ENCODE data around the gene SPAG6. TPM values are rescaled to one million over a fixed set of nuclear protein-coding genes. Genes with fewer than 3 reads are reported as not detected.
A peak's percentile ranks its signal among the peaks of the same experiment; 100 is the strongest.

The SPAG6 gene
- total and polyA plus RNA-seq, 9 of the 15 experiments (the other 6 are each of a cell fraction or from before 2014, with no cell fraction given) = 3.5 to 23.1 (median 11.8) TPM

GRCh38 chr10:22321156-22321923 lies 24.0 kb upstream of the SPAG6 start (continued):
- TF ChIP-seq ZMIZ1 (IDR thresholded peaks at IDR 0.05; ENCODE audit: low read depth in 2 of 2, low read length in 2 of 2) = no peak
- TF ChIP-seq ZNF717 (CRISPR knock-in tag; IDR thresholded peaks at IDR 0.05) = no peak
- peak; percentile 84 for TF ChIP-seq FUS (optimal IDR thresholded peaks at IDR 0.05; ENCODE audit: low read depth, low read length)
- TF ChIP-seq RBBP5 (IDR thresholded peaks at IDR 0.05; ENCODE audit: borderline replicate concordance, insufficient read depth, low read length, poor library complexity, severe bottlenecking) = peak; percentile 66
- TF ChIP-seq CHCHD3 (CRISPR knock-in tag; IDR thresholded peaks at IDR 0.05) = no peak
- no peak for TF ChIP-seq CBFA2T2 (conservative IDR thresholded peaks at IDR 0.05)
- TF ChIP-seq SP1 (CRISPR knock-in tag; IDR thresholded peaks at IDR 0.05) = peak; percentile 46; the same call in 1 of the 2 replicates
- TF ChIP-seq KLF6 (CRISPR knock-in tag; IDR thresholded peaks at IDR 0.05; ENCODE audit: borderline replicate concordance) = no peak
- TF ChIP-seq ZNF3 (CRISPR knock-in tag; IDR thresholded peaks at IDR 0.05) = no peak
- peak; percentile 74 for TF ChIP-seq SUPT5H (IDR thresholded peaks at IDR 0.05)
- TF ChIP-seq SMAD4 (CRISPR knock-in tag; conservative IDR thresholded peaks at IDR 0.05) = peak; percentile 89
- no peak for TF ChIP-seq PML (IDR thresholded peaks at IDR 0.05; ENCODE audit: low read length)
- TF ChIP-seq GATAD2B (IDR thresholded peaks at IDR 0.05; ENCODE audit: borderline replicate concordance) = no peak
- peak; percentile 69 for TF ChIP-seq HMGN3 (IDR thresholded peaks at IDR 0.05; ENCODE audit: borderline replicate concordance, extremely low read depth, insufficient read length, low read depth, low read length)
- no peak for TF ChIP-seq FOXJ3 (CRISPR knock-in tag; IDR thresholded peaks at IDR 0.05)
- TF ChIP-seq HNRNPLL (IDR thresholded peaks at IDR 0.05; ENCODE audit: low read depth, low read length, poor library complexity, severe bottlenecking) = peak; percentile 76
- peak; percentile 78 for TF ChIP-seq ZNF511 (CRISPR knock-in tag; IDR thresholded peaks at IDR 0.05)
- TF ChIP-seq CHD2 (IDR thresholded peaks at IDR 0.05; ENCODE audit: low read depth, low read length) = peak; percentile 6; the same call in 1 of the 2 replicates
- TF ChIP-seq BCLAF1 (IDR thresholded peaks at IDR 0.05; ENCODE audit: borderline replicate concordance in 1 of 2, control insufficient read depth in 1 of 2, low read depth in 2 of 2, low read length in 1 of 2) = peak in 1 of 2 experiments; percentile 83; a peak in 1 of 4 replicates
